ENCODE data around the gene AGAP1.
"Not testable (repeated sequence)": the region's sequence is repeated elsewhere in the genome, so short reads cannot be mapped to it uniquely, and the experiment has no call there.

AGAP1 gene

GRCh38 chr2:236130349-236130998 lies 636.6 kb downstream of the AGAP1 start:
- Histone ChIP-seq H3K36me3 (ENCODE audit: control insufficient read depth, insufficient read depth, low read length, severe bottlenecking) (peaks cover 7% of the 10 kb centered on the region), H3K4me3 (ENCODE audit: low read length) (no peak overlapping the region)

GRCh38 chr2:236131073-236131692 lies 637.3 kb downstream of the AGAP1 start:
- no peaks in the 10 kb centered on the region for H3K27me3 ChIP-seq (replicated peaks; ENCODE audit: control insufficient read depth, insufficient read depth, low read length)
- peaks cover under 1% of the 10 kb centered on the region for H3K36me3 ChIP-seq (ENCODE audit: control insufficient read depth, insufficient read depth, low read length, severe bottlenecking)
- no peaks in the 10 kb centered on the region for H3K9me3 ChIP-seq (ENCODE audit: control insufficient read depth, low read length)
- DNase-seq (ENCODE audit: low read depth) = peak; percentile 35
- no peak overlapping the region for H3K4me3 ChIP-seq (ENCODE audit: low read length)
- no peak overlapping the region for H3K9ac ChIP-seq (ENCODE audit: low read length)
- no peaks in the 10 kb centered on the region for H3K4me1 ChIP-seq (ENCODE audit: control insufficient read depth, insufficient read depth, low read length)

More at GRCh38 chr2:236130349-236130998, 636.6 kb downstream of the AGAP1 start:
- DNase-seq (ENCODE audit: low read depth) = no peak
- Histone ChIP-seq H3K9me3 (ENCODE audit: control insufficient read depth, low read length) (no peaks in the 10 kb centered on the region), H3K4me1 (ENCODE audit: control insufficient read depth, insufficient read depth, low read length) (no peaks in the 10 kb centered on the region), H3K9ac (ENCODE audit: low read length) (no peak overlapping the region), H3K27me3 (replicated peaks; ENCODE audit: control insufficient read depth, insufficient read depth, low read length) (no peaks in the 10 kb centered on the region)

GRCh38 chr2:236133410-236134012 lies 639.7 kb downstream of the AGAP1 start:
- H3K36me3 ChIP-seq (ENCODE audit: control insufficient read depth, insufficient read depth, low read length, severe bottlenecking) = no peaks in the 10 kb centered on the region
- H3K4me1 ChIP-seq (ENCODE audit: control insufficient read depth, insufficient read depth, low read length) = no peaks in the 10 kb centered on the region
- H3K9me3 ChIP-seq (ENCODE audit: control insufficient read depth, low read length) = no peaks in the 10 kb centered on the region
- no peak overlapping the region for H3K9ac ChIP-seq (ENCODE audit: low read length)
- no peaks in the 10 kb centered on the region for H3K27me3 ChIP-seq (replicated peaks; ENCODE audit: control insufficient read depth, insufficient read depth, low read length)
- no peak for DNase-seq (ENCODE audit: low read depth)
- H3K4me3 ChIP-seq (ENCODE audit: low read length) = no peak overlapping the region

GRCh38 chr2:236136538-236136937 lies 642.7 kb downstream of the AGAP1 start:
- Histone ChIP-seq H3K4me3 (ENCODE audit: low read length) (no peak overlapping the region), H3K9me3 (ENCODE audit: control insufficient read depth, low read length) (no peaks in the 10 kb centered on the region), H3K9ac (ENCODE audit: low read length) (no peak overlapping the region), H3K4me1 (ENCODE audit: control insufficient read depth, insufficient read depth, low read length) (no peaks in the 10 kb centered on the region), H3K27me3 (replicated peaks; ENCODE audit: control insufficient read depth, insufficient read depth, low read length) (no peaks in the 10 kb centered on the region), H3K36me3 (ENCODE audit: control insufficient read depth, insufficient read depth, low read length, severe bottlenecking) (no peaks in the 10 kb centered on the region)
- no peak for DNase-seq (ENCODE audit: low read depth)

GRCh38 chr2:236137066-236137465 lies 643.2 kb downstream of the AGAP1 start:
- DNase-seq (ENCODE audit: low read depth) = no peak
- H3K27me3 ChIP-seq (replicated peaks; ENCODE audit: control insufficient read depth, insufficient read depth, low read length) = no peaks in the 10 kb centered on the region
- no peak overlapping the region for H3K4me3 ChIP-seq (ENCODE audit: low read length)
- no peaks in the 10 kb centered on the region for H3K9me3 ChIP-seq (ENCODE audit: control insufficient read depth, low read length)
- no peak overlapping the region for H3K9ac ChIP-seq (ENCODE audit: low read length)
- no peaks in the 10 kb centered on the region for H3K36me3 ChIP-seq (ENCODE audit: control insufficient read depth, insufficient read depth, low read length, severe bottlenecking)
- H3K4me1 ChIP-seq (ENCODE audit: control insufficient read depth, insufficient read depth, low read length) = no peaks in the 10 kb centered on the region

DNA sequence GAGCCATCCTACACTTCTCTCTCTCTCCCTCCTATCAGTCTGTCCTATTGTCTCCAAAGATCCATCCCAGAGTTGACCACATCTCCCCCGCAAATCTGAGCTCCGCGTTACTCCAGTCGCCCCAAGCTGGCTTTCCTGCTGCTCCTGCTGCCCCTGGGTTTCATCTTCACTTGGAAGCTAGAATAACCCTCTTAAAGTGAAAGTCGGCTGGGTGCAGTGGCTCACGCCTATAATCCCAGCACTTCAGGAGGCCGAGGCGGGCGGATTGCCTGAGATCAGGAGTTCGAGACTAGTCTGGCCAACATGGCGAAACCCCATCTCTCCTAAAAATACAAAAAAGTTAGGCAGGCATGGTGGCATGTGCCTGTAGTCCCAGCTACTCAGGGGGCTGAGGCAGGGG lies 647.8 kb downstream of the AGAP1 start:
- H3K27me3 ChIP-seq (replicated peaks; ENCODE audit: control insufficient read depth, insufficient read depth, low read length) = peaks cover 16% of the 10 kb centered on the region
- not testable (repeated sequence) for H3K4me3 ChIP-seq (ENCODE audit: low read length); H3K36me3 ChIP-seq (ENCODE audit: control insufficient read depth, insufficient read depth, low read length, severe bottlenecking); H3K4me1 ChIP-seq (ENCODE audit: control insufficient read depth, insufficient read depth, low read length); DNase-seq (ENCODE audit: low read depth); H3K9ac ChIP-seq (ENCODE audit: low read length); H3K9me3 ChIP-seq (ENCODE audit: control insufficient read depth, low read length)

DNA sequence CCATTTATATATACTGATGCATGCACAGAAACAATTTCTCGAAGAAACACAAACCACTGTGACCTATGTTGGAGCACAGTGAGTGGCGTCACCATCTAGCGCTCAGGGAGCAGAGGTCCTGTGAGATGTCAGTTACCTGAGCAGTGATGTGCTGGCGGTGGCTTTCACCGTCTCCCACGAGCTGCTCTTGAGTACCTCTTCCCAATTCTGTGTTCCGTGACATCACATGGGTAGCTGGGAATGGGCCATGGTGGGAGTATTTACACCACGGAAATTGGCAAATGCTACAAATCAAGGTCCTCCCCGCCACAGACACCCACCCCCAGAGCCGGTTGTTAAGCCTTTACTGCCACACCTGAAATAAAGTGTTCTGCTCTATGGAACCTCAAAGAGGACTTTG lies 650.0 kb downstream of the AGAP1 start:
- Histone ChIP-seq H3K36me3 (ENCODE audit: control insufficient read depth, insufficient read depth, low read length, severe bottlenecking) (no peaks in the 10 kb centered on the region), H3K4me3 (ENCODE audit: low read length) (no peak overlapping the region), H3K9me3 (ENCODE audit: control insufficient read depth, low read length) (no peaks in the 10 kb centered on the region), H3K27me3 (replicated peaks; ENCODE audit: control insufficient read depth, insufficient read depth, low read length) (peaks cover 21% of the 10 kb centered on the region), H3K4me1 (ENCODE audit: control insufficient read depth, insufficient read depth, low read length) (no peaks in the 10 kb centered on the region), H3K9ac (ENCODE audit: low read length) (no peak overlapping the region)
- DNase-seq (ENCODE audit: low read depth) = no peak

GRCh38 chr2:236146436-236146835 lies 652.6 kb downstream of the AGAP1 start:
- Histone ChIP-seq H3K9ac (ENCODE audit: low read length) (no peak overlapping the region), H3K36me3 (ENCODE audit: control insufficient read depth, insufficient read depth, low read length, severe bottlenecking) (no peaks in the 10 kb centered on the region), H3K4me3 (ENCODE audit: low read length) (no peak overlapping the region), H3K4me1 (ENCODE audit: control insufficient read depth, insufficient read depth, low read length) (no peaks in the 10 kb centered on the region), H3K9me3 (ENCODE audit: control insufficient read depth, low read length) (peaks cover 13% of the 10 kb centered on the region), H3K27me3 (replicated peaks; ENCODE audit: control insufficient read depth, insufficient read depth, low read length) (peaks cover 21% of the 10 kb centered on the region)
- DNase-seq (ENCODE audit: low read depth) = no peak

- Histone ChIP-seq H3K9me3 (ENCODE audit: control insufficient read depth, low read length) (peaks cover 19% of the 10 kb centered on the region), H3K9ac (ENCODE audit: low read length) (no peak overlapping the region), H3K36me3 (ENCODE audit: control insufficient read depth, insufficient read depth, low read length, severe bottlenecking) (no peaks in the 10 kb centered on the region), H3K4me1 (ENCODE audit: control insufficient read depth, insufficient read depth, low read length) (no peaks in the 10 kb centered on the region), H3K27me3 (replicated peaks; ENCODE audit: control insufficient read depth, insufficient read depth, low read length) (peaks cover 16% of the 10 kb centered on the region), H3K4me3 (ENCODE audit: low read length) (no peak overlapping the region)
- no peak for DNase-seq (ENCODE audit: low read depth)
Observed at GRCh38 chr2:236155406-236155805, 661.6 kb downstream of the AGAP1 start.

DNA sequence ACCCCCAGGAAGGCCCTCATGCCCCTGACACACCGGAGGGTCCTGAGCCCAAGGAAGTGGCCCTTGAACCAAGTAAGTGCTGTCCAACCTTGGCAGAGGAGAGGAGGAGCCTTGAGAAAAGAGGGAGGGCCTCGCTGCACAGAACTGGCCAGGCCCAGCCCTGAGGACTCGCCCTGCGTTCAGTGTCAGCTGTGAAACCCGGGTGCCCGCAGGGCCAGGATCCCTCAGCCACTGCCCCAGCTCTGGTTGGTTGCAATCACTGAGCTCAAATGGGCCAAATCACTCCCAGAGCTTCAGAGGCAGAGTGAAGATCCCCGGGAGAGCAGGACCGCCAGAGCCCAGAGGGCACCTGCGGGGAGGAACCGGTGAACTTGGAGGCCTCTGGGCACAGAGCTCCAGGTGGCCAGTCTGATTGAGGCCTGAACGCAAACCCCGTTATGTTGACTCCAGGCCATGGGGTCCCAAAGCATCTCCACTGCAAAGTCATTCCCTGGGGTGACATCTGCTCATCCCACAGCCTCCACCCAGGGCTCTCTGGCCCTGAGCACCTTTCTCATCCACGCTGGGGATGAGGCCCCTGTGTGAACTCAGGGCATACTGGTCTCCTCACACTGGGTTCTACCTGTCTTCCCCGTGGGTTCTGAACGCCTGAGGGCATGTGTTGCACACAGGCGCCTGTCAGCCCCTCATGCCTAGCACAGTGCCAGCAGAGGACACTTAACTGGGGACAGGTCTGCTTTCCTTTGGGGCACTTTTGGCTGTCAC lies 662.4 kb downstream of the AGAP1 start:
- Histone ChIP-seq H3K9ac (ENCODE audit: low read length) (no peak overlapping the region), H3K9me3 (ENCODE audit: control insufficient read depth, low read length) (peaks cover 10% of the 10 kb centered on the region), H3K27me3 (replicated peaks; ENCODE audit: control insufficient read depth, insufficient read depth, low read length) (peaks cover 24% of the 10 kb centered on the region), H3K36me3 (ENCODE audit: control insufficient read depth, insufficient read depth, low read length, severe bottlenecking) (no peaks in the 10 kb centered on the region), H3K4me3 (ENCODE audit: low read length) (no peak overlapping the region), H3K4me1 (ENCODE audit: control insufficient read depth, insufficient read depth, low read length) (no peaks in the 10 kb centered on the region)
- DNase-seq (ENCODE audit: low read depth) = no peak

GRCh38 chr2:236156860-236157194 lies 663.0 kb downstream of the AGAP1 start:
- DNase-seq (ENCODE audit: low read depth) = no peak
- H3K27me3 ChIP-seq (replicated peaks; ENCODE audit: control insufficient read depth, insufficient read depth, low read length) = peaks cover 30% of the 10 kb centered on the region

More at GRCh38 chr2:236156860-236157194, 663.0 kb downstream of the AGAP1 start:
- H3K36me3 ChIP-seq (ENCODE audit: control insufficient read depth, insufficient read depth, low read length, severe bottlenecking) = no peaks in the 10 kb centered on the region
- no peak overlapping the region for H3K4me3 ChIP-seq (ENCODE audit: low read length)
- peaks cover 10% of the 10 kb centered on the region for H3K9me3 ChIP-seq (ENCODE audit: control insufficient read depth, low read length)
- no peak overlapping the region for H3K9ac ChIP-seq (ENCODE audit: low read length)
- no peaks in the 10 kb centered on the region for H3K4me1 ChIP-seq (ENCODE audit: control insufficient read depth, insufficient read depth, low read length)
